Thoracic aorta (tissue), 2 donors: ENCODE results near the gene RPP30. TPM values are rescaled to one million over a fixed set of nuclear protein-coding genes. Genes with fewer than 3 reads are reported as not detected.

Source experiments
- ATAC-seq: fragments of 150-250 bp; one replicate; pipeline ENCODE4 v1.8.0; 2017; ENCODE audit warnings: low read depth; ENCODE audit not compliant: insufficient number of reproducible peaks, low FRiP score
- DNase-seq: peaks from one replicate; pipeline ENCODE4 v3.0.0-alpha.2; 2020; ENCODE audit warnings: low spot score
- H3K27ac ChIP-seq, 2 donors: fragments of 200-600 bp; sonication (generic); 1 replicate in 1 of 2; 2 replicates in 1 of 2; pipeline ENCODE4 v1.5.1; 2016; ENCODE audit warnings: mild to moderate bottlenecking in 2 of 2, moderate library complexity in 2 of 2
- H3K27me3 ChIP-seq: fragments of 200-600 bp; sonication (generic); replicated peaks from 2 replicates; pipeline ENCODE4 v1.6.0; 2016; ENCODE audit warnings: mild to moderate bottlenecking; ENCODE audit not compliant: insufficient read depth
- H3K36me3 ChIP-seq: fragments of 200-600 bp; sonication (generic); one replicate; pipeline ENCODE4 v1.5.1; 2016
- H3K4me1 ChIP-seq, 2 donors: fragments of 200-600 bp; sonication (generic); 1 replicate in 1 of 2; 2 replicates in 1 of 2; pipeline versions ENCODE4 v1.5.1 to v1.6.0; 2016; ENCODE audit warnings: low read depth in 2 of 2, mild to moderate bottlenecking in 1 of 2; ENCODE audit not compliant: control insufficient read depth in 1 of 2
- H3K4me3 ChIP-seq: fragments of 200-600 bp; sonication (generic); 2 replicates; pipeline ENCODE4 v1.5.1; 2016; ENCODE audit warnings: mild to moderate bottlenecking
- H3K9me3 ChIP-seq: fragments of 200-600 bp; sonication (generic); 2 replicates; pipeline ENCODE4 v1.5.1; 2016
- total RNA-seq, 2 donors: library from RNA; depleted of rRNA; stranded (reverse); fragments of >200 nt; gene quantifications; one replicate each; pipeline versions ENCODE4 v1.1.0 to v1.2.3, GENCODE V29; 2016
- TF ChIP-seq, protein P1 (sequence below): fragments of 200-600 bp; sonication (generic); IDR thresholded peaks from one replicate; pipeline ENCODE4 v1.5.1; 2019; ENCODE audit warnings: antibody characterized with exemption

Gene RPP30
- 10 to 100 TPM; 19.0 to 33.7 TPM for total RNA-seq

DNA sequence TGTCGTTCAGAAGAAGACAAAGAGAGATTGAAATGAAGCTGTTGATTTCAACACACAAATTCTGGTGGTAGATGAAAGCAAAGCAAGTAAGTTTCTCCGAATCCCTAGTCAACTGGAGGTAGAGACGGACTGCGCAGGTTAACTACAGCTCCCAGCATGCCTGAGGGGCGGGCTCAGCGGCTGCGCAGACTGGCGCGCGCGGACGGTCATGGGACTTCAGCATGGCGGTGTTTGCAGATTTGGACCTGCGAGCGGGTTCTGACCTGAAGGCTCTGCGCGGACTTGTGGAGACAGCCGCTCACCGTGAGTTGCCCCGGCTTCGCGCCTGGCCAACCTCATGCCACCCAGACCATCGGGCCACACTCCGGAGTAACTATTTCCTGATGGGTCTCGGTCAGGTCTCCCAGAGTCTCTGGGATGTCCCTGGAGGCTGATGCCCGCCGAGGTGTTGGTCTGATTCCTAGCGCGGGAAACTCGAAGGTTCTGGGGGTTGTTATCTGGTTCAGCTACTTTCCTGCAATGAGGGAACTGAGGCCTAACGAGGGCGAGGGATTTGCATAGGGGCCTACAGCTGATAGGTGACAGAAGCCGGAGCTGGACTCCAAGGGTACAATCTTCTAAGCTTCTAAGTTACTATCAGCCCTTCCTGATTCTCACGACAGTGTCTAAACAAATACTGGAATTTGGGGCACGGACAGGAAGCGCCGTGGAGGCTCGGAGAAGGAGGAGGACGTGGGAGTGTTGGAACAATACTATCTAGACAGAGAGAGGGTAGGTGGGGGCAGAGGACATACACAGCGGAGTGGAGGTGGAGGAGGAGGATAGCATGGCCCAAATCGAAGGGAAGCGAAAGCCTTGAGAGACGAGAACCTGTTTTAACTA, at the start of gene RPP30:
RPP30 (plus strand) TSS at position 209 of the 882 bp plus-strand sequence; CDS start at position 222, 13 bp downstream.
- H3K27ac ChIP-seq, result peak within 1 kb of the TSS; percentile 15 to 33
- peaks cover 9% of the 10 kb centered on the region for H3K36me3 ChIP-seq
- H3K9me3 ChIP-seq, result no peaks in the 10 kb centered on the region
- H3K4me3 ChIP-seq, result peak within 1 kb of the TSS; percentile 82
- no peaks in the 10 kb centered on the region for H3K27me3 ChIP-seq
- TF ChIP-seq, protein P1, sequence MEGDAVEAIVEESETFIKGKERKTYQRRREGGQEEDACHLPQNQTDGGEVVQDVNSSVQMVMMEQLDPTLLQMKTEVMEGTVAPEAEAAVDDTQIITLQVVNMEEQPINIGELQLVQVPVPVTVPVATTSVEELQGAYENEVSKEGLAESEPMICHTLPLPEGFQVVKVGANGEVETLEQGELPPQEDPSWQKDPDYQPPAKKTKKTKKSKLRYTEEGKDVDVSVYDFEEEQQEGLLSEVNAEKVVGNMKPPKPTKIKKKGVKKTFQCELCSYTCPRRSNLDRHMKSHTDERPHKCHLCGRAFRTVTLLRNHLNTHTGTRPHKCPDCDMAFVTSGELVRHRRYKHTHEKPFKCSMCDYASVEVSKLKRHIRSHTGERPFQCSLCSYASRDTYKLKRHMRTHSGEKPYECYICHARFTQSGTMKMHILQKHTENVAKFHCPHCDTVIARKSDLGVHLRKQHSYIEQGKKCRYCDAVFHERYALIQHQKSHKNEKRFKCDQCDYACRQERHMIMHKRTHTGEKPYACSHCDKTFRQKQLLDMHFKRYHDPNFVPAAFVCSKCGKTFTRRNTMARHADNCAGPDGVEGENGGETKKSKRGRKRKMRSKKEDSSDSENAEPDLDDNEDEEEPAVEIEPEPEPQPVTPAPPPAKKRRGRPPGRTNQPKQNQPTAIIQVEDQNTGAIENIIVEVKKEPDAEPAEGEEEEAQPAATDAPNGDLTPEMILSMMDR, result no peak
- DNase-seq, result peak; percentile 47
- peak; percentile 89 for ATAC-seq
- H3K4me1 ChIP-seq, result peaks cover 8 to 12% of the 10 kb centered on the region in 2 donors

DNA sequence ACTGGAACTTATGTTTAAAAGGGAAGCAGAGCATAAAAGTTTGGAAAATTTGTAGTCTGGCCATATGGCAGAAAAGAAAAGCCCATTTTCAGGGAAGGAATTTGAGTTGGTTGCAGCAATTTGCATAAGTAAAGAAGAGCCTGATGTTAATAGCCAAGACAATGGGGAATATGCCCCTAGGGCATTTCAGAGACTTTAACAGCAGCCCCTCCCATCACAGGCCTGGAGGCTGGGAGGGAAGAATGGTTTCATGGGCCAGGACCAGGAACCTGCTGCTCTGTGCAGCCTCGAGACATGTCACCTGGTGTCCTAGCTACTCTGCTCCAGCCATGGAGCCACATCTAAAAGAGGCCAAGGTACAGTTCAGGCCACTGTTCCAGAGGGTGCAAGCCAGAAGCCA, 49.3 kb upstream of the RPP30 start:
- Histone ChIP-seq H3K27me3 (no peaks in the 10 kb centered on the region), H3K9me3 (no peaks in the 10 kb centered on the region), H3K4me1 (no peaks in the 10 kb centered on the region), H3K4me3 (no peak overlapping the region), H3K36me3 (no peaks in the 10 kb centered on the region), H3K27ac (no peak overlapping the region)
- TF ChIP-seq, protein P1, result no peak
- ATAC-seq (no peak), DNase-seq (no peak)

DNA sequence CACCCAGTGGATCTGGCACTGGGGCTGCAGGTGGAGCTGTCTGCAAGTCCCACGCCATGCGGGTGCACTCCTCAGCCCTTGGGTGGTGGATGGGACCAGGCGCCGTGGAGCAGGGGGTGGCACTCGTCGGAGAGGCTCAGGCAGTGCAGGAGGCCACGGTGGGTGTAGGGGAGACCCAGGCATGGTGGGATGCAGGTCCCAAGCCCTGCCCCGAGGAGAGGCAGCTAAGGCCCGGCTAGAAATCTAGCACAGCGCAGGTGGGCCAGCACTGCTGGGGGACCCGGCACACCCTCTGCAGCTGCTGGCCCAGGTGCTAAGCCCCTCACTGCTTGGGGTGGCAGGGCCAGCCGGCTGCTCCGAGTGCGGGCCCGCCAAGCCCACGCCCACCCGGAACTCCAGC, 39.7 kb upstream of the RPP30 start:
- DNase-seq, result no peak
- Histone ChIP-seq H3K9me3 (no peaks in the 10 kb centered on the region), H3K27me3 (no peaks in the 10 kb centered on the region), H3K4me3 (no peak overlapping the region), H3K27ac (no peak overlapping the region), H3K4me1 (no peaks in the 10 kb centered on the region), H3K36me3 (no peaks in the 10 kb centered on the region)
- no peak for ATAC-seq
- TF ChIP-seq, protein P1, result no peak

DNA sequence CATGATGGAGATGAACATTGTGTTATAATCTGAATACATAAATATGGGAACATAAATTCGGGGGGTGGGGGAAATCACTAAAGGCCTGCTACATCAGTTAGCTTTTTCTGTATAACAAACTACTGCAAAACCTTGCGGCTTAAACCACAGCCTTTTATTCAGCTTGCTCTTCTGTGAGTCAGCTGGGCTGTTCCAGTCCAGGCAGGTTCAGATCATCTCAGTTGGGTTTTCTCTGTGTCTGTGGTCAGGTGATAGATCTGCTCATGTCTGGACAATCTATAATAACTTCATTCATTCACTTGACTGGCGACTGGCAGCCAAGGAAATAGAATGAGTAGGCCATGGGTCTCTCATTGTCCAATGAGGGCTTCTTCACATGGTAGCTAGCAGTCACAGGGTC, 37.4 kb upstream of the RPP30 start:
- H3K4me1 ChIP-seq, result no peaks in the 10 kb centered on the region
- DNase-seq (no peak), ATAC-seq (no peak)
- H3K27me3 ChIP-seq, result no peaks in the 10 kb centered on the region
- TF ChIP-seq, protein P1, result no peak
- H3K4me3 ChIP-seq, result no peak overlapping the region
- H3K36me3 ChIP-seq, result no peaks in the 10 kb centered on the region
- no peak overlapping the region for H3K27ac ChIP-seq
- H3K9me3 ChIP-seq, result no peaks in the 10 kb centered on the region

DNA sequence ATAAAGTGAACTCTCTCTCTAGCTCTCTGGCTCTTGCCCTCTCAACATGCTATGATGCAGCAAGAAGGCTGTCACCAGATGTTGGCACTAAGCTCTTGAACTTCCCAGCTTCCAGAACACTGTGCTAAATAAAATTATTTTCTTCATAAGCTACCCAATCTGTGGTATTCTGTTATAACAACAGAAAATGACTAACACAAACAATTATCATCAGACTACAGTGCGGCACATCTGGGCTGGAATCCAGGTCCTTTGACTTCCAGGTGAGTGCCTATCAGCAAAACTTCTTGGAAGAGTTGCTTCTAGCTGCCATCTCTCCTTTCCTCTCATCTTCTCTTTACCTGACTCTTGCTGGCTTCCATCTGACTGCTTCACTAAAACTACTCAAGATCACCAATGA, 34.3 kb upstream of the RPP30 start:
- Histone ChIP-seq H3K4me3 (no peak overlapping the region), H3K36me3 (no peaks in the 10 kb centered on the region), H3K27me3 (no peaks in the 10 kb centered on the region), H3K4me1 (no peaks in the 10 kb centered on the region), H3K27ac (no peak overlapping the region), H3K9me3 (no peaks in the 10 kb centered on the region)
- ATAC-seq (no peak), DNase-seq (no peak)
- TF ChIP-seq, protein P1, result no peak
